GM12801 (cell line): Measurements from ENCODE around the gene FAN1.

Experiments used
- TF ChIP-seq, protein P1 (sequence below): IDR thresholded peaks from one replicate; pipeline ENCODE4 v1.5.1; 2011; ENCODE audit warnings: control low read depth; ENCODE audit not compliant: insufficient read length; ENCODE audit errors: extremely low read depth

Gene FAN1

DNA sequence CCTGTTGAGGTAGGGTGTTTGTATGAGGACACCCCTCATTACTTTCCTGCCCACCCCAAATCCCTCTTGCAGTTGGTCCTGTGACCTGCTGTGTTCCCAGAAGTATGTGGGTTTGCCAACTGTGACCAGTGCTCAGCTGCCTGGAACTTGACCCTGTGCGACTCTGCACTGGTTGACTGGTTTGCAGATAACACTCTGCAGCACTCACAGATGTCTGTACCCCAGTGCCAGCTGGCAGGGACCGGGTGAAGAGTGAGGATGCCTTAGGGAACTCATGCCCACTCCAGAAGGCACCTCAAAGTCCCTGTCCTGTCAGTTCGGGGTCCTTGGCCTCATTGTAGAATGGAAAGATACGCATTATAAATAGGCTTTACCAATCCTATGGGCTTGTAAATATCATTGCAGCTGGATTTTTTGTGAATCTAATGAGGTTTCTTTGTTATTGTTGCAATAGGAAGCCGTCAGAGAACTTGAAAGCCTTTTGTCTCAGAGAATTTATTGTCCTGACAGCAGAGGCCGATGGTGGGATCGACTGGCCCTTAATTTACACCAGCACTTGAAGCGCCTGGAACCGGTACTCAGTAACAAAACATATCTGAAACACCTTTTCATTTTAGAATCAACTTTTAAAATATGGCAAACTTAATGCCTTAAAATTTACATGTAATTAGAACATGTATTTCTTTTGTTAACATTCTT lies 18.2 kb downstream of the FAN1 start:
- TF ChIP-seq, protein P1, sequence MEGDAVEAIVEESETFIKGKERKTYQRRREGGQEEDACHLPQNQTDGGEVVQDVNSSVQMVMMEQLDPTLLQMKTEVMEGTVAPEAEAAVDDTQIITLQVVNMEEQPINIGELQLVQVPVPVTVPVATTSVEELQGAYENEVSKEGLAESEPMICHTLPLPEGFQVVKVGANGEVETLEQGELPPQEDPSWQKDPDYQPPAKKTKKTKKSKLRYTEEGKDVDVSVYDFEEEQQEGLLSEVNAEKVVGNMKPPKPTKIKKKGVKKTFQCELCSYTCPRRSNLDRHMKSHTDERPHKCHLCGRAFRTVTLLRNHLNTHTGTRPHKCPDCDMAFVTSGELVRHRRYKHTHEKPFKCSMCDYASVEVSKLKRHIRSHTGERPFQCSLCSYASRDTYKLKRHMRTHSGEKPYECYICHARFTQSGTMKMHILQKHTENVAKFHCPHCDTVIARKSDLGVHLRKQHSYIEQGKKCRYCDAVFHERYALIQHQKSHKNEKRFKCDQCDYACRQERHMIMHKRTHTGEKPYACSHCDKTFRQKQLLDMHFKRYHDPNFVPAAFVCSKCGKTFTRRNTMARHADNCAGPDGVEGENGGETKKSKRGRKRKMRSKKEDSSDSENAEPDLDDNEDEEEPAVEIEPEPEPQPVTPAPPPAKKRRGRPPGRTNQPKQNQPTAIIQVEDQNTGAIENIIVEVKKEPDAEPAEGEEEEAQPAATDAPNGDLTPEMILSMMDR: no peak

DNA sequence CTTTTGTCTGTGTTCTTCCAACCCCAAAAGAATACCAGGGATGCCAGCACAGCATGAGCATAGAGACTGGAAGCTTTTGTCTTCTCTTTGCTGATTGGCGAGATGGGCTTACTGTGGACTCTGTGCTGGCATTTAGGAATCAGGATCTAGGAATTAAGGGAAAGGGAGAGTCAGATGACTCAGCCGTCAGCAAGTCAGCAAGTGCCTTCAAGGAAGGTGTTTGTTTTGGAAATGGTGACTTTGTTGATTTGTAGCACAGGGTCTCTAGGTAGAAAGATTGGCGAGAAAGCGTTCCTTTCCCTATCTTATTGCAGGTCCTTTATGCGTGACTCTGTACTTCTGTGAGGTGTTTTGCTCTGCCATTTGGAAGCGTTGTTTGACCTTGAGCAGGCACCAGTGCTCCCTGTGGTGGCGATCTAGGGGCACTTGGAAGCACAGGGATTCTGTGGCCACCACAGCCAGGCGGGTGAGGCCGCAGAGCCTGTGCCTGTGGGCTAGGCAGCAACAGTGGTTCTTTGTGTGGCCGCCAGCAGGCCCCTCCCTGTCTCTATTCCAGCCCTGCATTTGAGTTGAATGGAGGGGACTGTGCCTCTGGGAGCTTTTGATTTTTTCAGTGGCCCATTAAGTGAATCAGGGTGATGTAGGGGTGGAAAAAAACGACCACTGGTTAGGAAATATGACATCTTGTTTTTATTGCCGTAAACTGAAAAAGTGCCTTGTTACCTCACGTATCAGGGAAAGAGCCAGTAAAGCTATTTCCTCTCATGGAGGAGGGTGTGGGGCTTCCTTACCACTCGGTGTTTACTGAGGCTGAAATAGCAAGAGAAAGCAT lies 19.0 kb downstream of the FAN1 start:
- TF ChIP-seq, protein P1: no peak

DNA sequence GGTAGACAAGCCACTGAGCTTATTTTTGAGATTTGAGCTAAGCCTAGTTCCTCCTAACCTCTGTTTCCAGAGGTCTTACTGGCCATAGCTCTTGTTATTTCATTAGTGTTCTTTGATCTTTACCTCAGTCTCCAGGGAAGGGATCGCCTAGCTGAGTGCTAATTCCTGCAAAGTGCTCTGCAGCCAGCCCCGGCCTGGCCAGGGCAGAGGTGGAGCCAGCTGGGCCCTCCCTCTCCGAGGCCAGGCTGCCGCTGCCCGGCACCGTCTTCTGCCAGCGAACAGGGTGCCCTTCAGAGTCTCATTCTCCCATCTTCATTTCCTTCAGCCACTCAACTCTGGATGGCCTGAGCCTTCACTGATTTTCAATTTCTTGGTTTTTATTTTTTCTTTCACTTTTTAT lies 19.7 kb downstream of the FAN1 start:
- TF ChIP-seq, protein P1: no peak

DNA sequence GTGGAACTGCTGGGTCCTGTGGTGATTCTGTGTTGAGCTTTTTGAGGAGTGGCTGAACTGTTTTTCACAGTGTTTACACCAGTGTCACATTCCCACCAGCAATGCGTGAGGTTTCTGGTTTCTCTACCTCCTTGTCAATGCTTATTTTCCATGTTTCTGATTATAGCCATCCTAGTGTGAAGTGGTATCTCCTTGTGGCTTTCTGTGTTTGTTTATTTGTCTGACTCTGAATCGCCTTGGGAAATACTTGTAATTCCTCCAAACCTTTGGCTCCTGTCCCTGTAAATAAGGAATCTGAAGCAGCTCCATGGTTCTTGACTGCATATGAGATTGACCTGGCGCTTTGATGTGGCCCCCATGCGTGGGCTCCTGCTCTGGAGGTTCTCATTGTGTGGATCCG lies 20.6 kb downstream of the FAN1 start:
- TF ChIP-seq, protein P1: no peak

DNA sequence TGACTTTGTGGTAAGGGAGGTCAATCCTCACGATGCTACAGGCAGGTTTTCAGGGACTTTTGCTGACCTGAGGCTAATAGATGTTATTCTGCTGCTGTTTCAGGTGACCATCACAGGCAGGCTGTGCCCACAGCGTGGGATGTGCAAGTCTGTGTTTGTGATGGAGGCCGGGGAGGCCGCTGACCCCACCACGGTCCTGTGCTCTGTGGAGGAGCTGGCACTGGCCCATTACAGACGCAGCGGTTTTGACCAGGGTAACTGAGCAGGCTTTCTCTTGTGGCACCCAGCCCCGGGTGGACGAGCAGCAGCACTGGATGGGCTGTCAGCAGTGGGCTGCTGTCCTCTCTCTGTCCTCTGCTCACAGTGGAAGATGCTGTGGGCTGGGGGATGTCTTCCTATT lies 22.0 kb downstream of the FAN1 start:
- TF ChIP-seq, protein P1: no peak

DNA sequence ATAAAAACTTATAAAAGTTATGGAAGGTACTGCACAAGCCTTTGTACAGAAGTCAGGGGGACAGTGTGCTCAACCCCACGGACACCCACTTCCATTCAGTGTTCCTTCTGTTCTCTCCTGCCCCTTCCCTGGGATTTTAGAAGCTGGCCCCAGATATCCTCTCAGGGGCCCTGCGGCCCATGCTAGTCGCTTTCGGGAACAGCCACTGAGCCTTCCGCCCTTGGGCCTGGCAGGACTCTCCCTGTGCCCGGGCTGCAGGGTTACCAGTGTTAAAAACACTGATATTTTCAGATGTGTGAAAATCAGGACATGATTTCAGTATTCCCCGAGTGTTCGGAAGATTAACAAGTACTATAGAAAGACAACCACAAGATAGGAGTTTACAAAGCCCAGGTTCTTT lies 22.4 kb downstream of the FAN1 start:
- TF ChIP-seq, protein P1: no peak

DNA sequence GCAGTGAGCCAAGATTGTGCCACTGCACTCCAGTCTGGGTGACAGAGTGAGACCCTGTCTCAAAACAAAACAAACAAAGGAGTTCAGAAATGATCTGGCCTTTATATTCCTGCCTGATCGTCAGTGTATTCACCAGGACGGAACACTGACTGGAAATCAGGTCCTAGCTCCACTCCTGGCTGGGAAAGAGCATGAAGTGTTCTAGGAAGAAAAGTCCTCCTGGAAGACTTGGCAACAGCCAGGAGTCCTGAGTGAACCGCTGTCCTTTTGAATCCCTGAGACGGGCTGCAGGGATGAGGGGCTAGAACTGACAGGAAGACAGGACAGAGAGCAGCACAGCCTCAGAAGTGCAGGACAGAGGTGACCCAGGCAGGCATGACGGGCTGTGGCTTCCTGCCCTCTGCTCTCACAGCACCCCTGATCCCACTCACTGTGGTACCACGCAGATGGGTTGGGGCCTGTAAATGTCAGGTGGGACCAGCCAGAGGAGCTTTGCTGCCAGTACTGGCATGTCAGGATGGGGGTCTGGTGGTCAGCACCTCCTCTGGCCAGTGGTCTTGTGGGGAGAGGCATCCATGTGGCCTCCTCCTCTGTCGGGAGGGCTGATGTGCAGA lies 23.5 kb downstream of the FAN1 start:
- TF ChIP-seq, protein P1: no peak
